Measurements from ENCODE around the gene ZSCAN4. TPM values are rescaled to one million over a fixed set of nuclear protein-coding genes. Genes with fewer than 3 reads are reported as not detected.

ZSCAN4 gene
- total RNA-seq, 2 donors from 2014 or later = not detected

DNA sequence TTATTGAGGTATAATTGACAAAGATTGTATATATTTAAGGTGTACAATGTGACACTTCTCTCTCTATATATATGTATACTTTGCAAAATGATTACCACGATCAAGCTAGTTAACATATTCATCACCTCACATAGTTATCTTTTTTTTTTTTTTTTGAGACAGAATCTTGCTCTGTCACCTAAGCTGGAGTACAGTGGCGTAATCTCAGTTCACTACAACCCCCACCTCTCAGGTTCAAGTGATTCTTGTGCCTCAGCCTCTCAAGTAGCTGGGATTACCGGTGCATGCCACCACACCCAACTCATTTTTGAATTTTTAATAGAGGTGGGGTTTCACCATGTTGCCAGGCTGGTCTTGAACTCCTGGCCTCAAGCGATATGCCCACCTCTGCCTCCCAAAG, 3.7 kb downstream of the ZSCAN4 start:
- Histone ChIP-seq H3K27ac (no peak overlapping the region), H3K27me3 (no peaks in the 10 kb centered on the region), H3K9me3 (peaks cover 0 to 4% (median 0%) of the 10 kb centered on the region in 3 donors), H3K36me3 (replicated peaks in 1 of 2; ENCODE audit: insufficient read depth in 1 of 2, low read depth in 2 of 2) (no peaks in the 10 kb centered on the region), H3K4me1 (no peaks in the 10 kb centered on the region), H3K4me3 (no peak overlapping the region)
- no peak for DNase-seq
- no peak for TF ChIP-seq CTCF (IDR thresholded peaks at IDR 0.05)
- TF ChIP-seq POLR2A (IDR thresholded peaks at IDR 0.05) = no peak
- WGBS, 2 donors = 61 to 70% methylated on average over 4 of the region's 4 CpGs
- intact Hi-C loops (cut with DNase I) = no loop called here
- no peak for ATAC-seq

- no peaks in the 10 kb centered on the region for H3K27me3 ChIP-seq
- DNase-seq = no peak
- peaks cover 0 to 4% (median 0%) of the 10 kb centered on the region in 3 donors for H3K9me3 ChIP-seq
- 40 to 47% methylated on average over 2 of the region's 2 CpGs for WGBS, 2 donors
- ATAC-seq = no peak
- no peak for TF ChIP-seq POLR2A (IDR thresholded peaks at IDR 0.05)
- no peak for TF ChIP-seq CTCF (IDR thresholded peaks at IDR 0.05)
- H3K4me3 ChIP-seq = no peak overlapping the region
- H3K4me1 ChIP-seq = no peaks in the 10 kb centered on the region
- intact Hi-C loops (cut with DNase I) = no loop called here
- no peaks in the 10 kb centered on the region for H3K36me3 ChIP-seq (replicated peaks in 1 of 2; ENCODE audit: insufficient read depth in 1 of 2, low read depth in 2 of 2)
- H3K27ac ChIP-seq = no peak overlapping the region
Observed at GRCh38 chr19:57675881-57676280, 7.1 kb downstream of the ZSCAN4 start.

DNA sequence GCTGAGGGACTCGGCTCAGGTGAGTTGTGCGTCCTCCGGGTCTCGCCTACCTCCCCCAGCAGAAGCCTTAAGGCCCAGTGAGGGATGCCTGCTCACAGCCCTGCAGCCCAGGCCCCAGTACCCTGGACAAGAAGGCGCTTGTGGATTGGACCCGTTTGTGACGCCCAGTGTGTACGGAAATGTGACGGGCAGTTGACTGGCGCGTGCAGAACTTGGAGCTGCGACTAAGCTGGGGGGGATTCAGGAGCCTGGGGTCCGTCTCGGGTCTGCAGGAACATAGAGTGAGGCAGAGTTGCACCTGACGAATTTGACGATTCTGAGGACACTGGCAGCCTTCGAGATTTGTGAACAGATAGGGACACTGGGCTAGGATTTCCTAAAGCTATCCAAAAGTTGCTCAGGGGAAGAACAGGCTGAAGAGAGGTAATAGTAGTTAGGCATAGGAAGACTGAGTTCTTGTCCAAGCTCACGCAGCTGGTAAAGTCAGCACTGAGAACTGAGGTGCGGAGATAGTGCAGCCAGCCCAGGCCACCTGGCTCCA, 13.6 kb downstream of the ZSCAN4 start:
- peaks cover 0 to 29% (median 3%) of the 10 kb centered on the region in 3 donors for H3K9me3 ChIP-seq
- no peaks in the 10 kb centered on the region for H3K27me3 ChIP-seq
- DNase-seq = no peak
- H3K27ac ChIP-seq = peak overlapping the region in 2 of 4 donors; percentile 44 to 65
- 3 to 5% methylated on average over 14 to 19 of the region's 19 CpGs for WGBS, 2 donors
- TF ChIP-seq POLR2A (IDR thresholded peaks at IDR 0.05) = no peak
- no peak for TF ChIP-seq CTCF (IDR thresholded peaks at IDR 0.05)
- intact Hi-C loops (cut with DNase I) = no loop called here
- peaks cover 7 to 14% of the 10 kb centered on the region in 2 donors for H3K36me3 ChIP-seq (replicated peaks in 1 of 2; ENCODE audit: insufficient read depth in 1 of 2, low read depth in 2 of 2)
- no peak for ATAC-seq
- H3K4me3 ChIP-seq = peak overlapping the region; percentile 76 to 94
- H3K4me1 ChIP-seq = peaks cover 17% of the 10 kb centered on the region

- WGBS, 2 donors = 94 to 95% methylated on average over 3 of the region's 3 CpGs
- TF ChIP-seq CTCF (IDR thresholded peaks at IDR 0.05) (no peak), POLR2A (IDR thresholded peaks at IDR 0.05) (no peak)
- no peak overlapping the region for H3K4me3 ChIP-seq
- H3K4me1 ChIP-seq = peaks cover 12% of the 10 kb centered on the region
- peaks cover 0 to 56% (median 3%) of the 10 kb centered on the region in 3 donors for H3K9me3 ChIP-seq
- H3K36me3 ChIP-seq (replicated peaks in 1 of 2; ENCODE audit: insufficient read depth in 1 of 2, low read depth in 2 of 2) = peaks cover 7 to 18% of the 10 kb centered on the region in 2 donors
- H3K27me3 ChIP-seq = no peaks in the 10 kb centered on the region
- no peak for DNase-seq
- ATAC-seq = no peak
- no peak overlapping the region for H3K27ac ChIP-seq
- intact Hi-C loops (cut with DNase I) = no loop called here
Observed at GRCh38 chr19:57686727-57687126, 18.0 kb downstream of the ZSCAN4 start.

- WGBS, 2 donors = 96 to 97% methylated on average over 12 of the region's 12 CpGs
- no peak for TF ChIP-seq CTCF (IDR thresholded peaks at IDR 0.05)
- Histone ChIP-seq H3K9me3 (peaks cover 0 to 56% (median 3%) of the 10 kb centered on the region in 3 donors), H3K4me3 (no peak overlapping the region), H3K4me1 (peaks cover 8% of the 10 kb centered on the region), H3K36me3 (replicated peaks in 1 of 2; ENCODE audit: insufficient read depth in 1 of 2, low read depth in 2 of 2) (peaks cover 7 to 18% of the 10 kb centered on the region in 2 donors), H3K27me3 (no peaks in the 10 kb centered on the region), H3K27ac (no peak overlapping the region)
- no peak for DNase-seq
- no peak for ATAC-seq
- intact Hi-C loops (cut with DNase I) = no loop called here
Observed at GRCh38 chr19:57687363-57688010, 18.8 kb downstream of the ZSCAN4 start.
